Keratinocyte (primary cell): ENCODE results near the gene EPB41L2. TPM values are rescaled to one million over a fixed set of nuclear protein-coding genes. Genes with fewer than 3 reads are reported as not detected.

Experiments
- DNase-seq: peaks from one replicate; pipeline ENCODE4 v3.0.0-alpha.2; 2011; ENCODE audit warnings: low read depth, missing footprints, low spot score
- FAIRE-seq: peaks from 2 replicates; lab custom pipeline; 2011; peaks lifted over from hg19 to GRCh38; lab: Jason Lieb, UNC
- H2AFZ ChIP-seq: 2 replicates; pipeline ENCODE4 v1.6.0; 2012; ENCODE audit warnings: low read length, control low read depth, inconsistent platforms; ENCODE audit not compliant: control insufficient read depth
- H3K27ac ChIP-seq: 2 replicates; pipeline ENCODE4 v1.5.1; 2011; ENCODE audit warnings: low read length; ENCODE audit not compliant: control insufficient read depth, insufficient read depth
- H3K27me3 ChIP-seq: 3 replicates; pipeline ENCODE4 v1.6.0; 2011; ENCODE audit warnings: low read length; ENCODE audit not compliant: control insufficient read depth, insufficient read depth; ENCODE audit errors: extremely low read depth
- H3K36me3 ChIP-seq, 2 experiments: 2 replicates in 1 of 2; 3 replicates in 1 of 2; pipeline ENCODE4 v1.5.1; 2011; ENCODE audit warnings: low read length in 2 of 2, mild to moderate bottlenecking in 1 of 2; ENCODE audit not compliant: control insufficient read depth in 2 of 2, insufficient read depth in 2 of 2; ENCODE audit errors: extremely low read depth in 1 of 2
- H3K4me1 ChIP-seq: 3 replicates; pipeline ENCODE4 v1.5.1; 2011; ENCODE audit warnings: low read length; ENCODE audit not compliant: control insufficient read depth, insufficient read depth; ENCODE audit errors: extremely low read depth
- H3K4me2 ChIP-seq: 3 replicates; pipeline ENCODE4 v1.6.0; 2011; ENCODE audit warnings: low read depth, low read length; ENCODE audit not compliant: control insufficient read depth, insufficient read depth; ENCODE audit errors: extremely low read depth
- H3K4me3 ChIP-seq, 3 experiments: fragments of 200-600 bp in 1 of 3; sonication (generic) in 1 of 3; 2 replicates in 2 of 3; 3 replicates in 1 of 3; pipeline ENCODE4 v1.5.1; 2011 to 2016; ENCODE audit warnings: low read length in 3 of 3, mild to moderate bottlenecking in 3 of 3, control low read depth in 2 of 3, inconsistent platforms in 1 of 3, low read depth in 1 of 3, mixed read lengths in 1 of 3, mixed run types in 1 of 3, moderate library complexity in 1 of 3; ENCODE audit not compliant: control insufficient read depth in 2 of 3, insufficient read depth in 2 of 3; ENCODE audit errors: extremely low read depth in 1 of 3
- H3K79me2 ChIP-seq: 2 replicates; pipeline ENCODE4 v1.6.0; 2012; ENCODE audit warnings: low read length; ENCODE audit not compliant: control insufficient read depth, insufficient read depth
- H3K9ac ChIP-seq: 3 replicates; pipeline ENCODE4 v1.6.0; 2011; ENCODE audit warnings: low read length; ENCODE audit not compliant: control insufficient read depth, insufficient read depth; ENCODE audit errors: extremely low read depth
- H3K9me1 ChIP-seq: 3 replicates; pipeline ENCODE4 v1.6.0; 2011; ENCODE audit warnings: low read length; ENCODE audit not compliant: control insufficient read depth, insufficient read depth; ENCODE audit errors: extremely low read depth
- H3K9me3 ChIP-seq: 2 replicates; pipeline ENCODE4 v1.5.1; 2012; ENCODE audit warnings: low read depth, low read length; ENCODE audit not compliant: control insufficient read depth
- H4K20me1 ChIP-seq: 3 replicates; pipeline ENCODE4 v1.6.0; 2011; ENCODE audit warnings: low read length; ENCODE audit not compliant: control insufficient read depth, insufficient read depth; ENCODE audit errors: extremely low read depth
- CTCF ChIP-seq, 3 experiments: IDR thresholded peaks in 1 of 3; conservative IDR thresholded peaks in 1 of 3; optimal IDR thresholded peaks in 1 of 3; 2 replicates in 2 of 3; 3 replicates in 1 of 3; pipeline versions ENCODE3 to v1.5.1; 2011; ENCODE audit warnings: low read length in 3 of 3, mild to moderate bottlenecking in 3 of 3, moderate library complexity in 2 of 3, control low read depth in 1 of 3, inconsistent platforms in 1 of 3; ENCODE audit not compliant: insufficient read depth in 2 of 3; ENCODE audit errors: extremely low read depth in 1 of 3
- EZH2 ChIP-seq: IDR thresholded peaks from one replicate; pipeline ENCODE4 v1.6.1; 2012; ENCODE audit warnings: inconsistent platforms, mild to moderate bottlenecking, low read length, moderate library complexity
- dilution Hi-C: fragments of 300-500 bp; cut with MboI; formaldehyde crosslinking; loops from one replicate; pipeline ENCODE4 v1.7.0; 2020; ENCODE audit warnings: low sequenced_read_pairs; ENCODE audit not compliant: extremely low pct_ligation_motif_present
- polyA plus RNA-seq, 5 experiments: library from polyadenylated mRNA; depleted of rRNA in 3 of 5; stranded (reverse) in 3 of 5; stranded (forward) in 1 of 5; unstranded in 1 of 5; fragments of >200 nt; gene quantifications; 1 replicate in 1 of 5; 2 replicates in 3 of 5; 3 replicates in 1 of 5; pipeline versions ENCODE4 v1.2.1 to v1.2.3, GENCODE V29; 2011 to 2012; ENCODE audit warnings: missing spikeins in 2 of 5, low read depth in 1 of 5, low replicate concordance in 1 of 5

Gene EPB41L2
- polyA plus RNA-seq, 1 donor (not counting 4 experiments of a cell fraction or from before 2014, with no cell fraction given): 22.0 TPM

GRCh38 chr6:130827247-130828149, 235.5 kb downstream of the EPB41L2 start, which contains the start of gene SMLR1:
SMLR1 (plus strand) TSS chr6:130827406; CDS start chr6:130827414, 8 bp downstream.
- dilution Hi-C loops: no loop called here
- Histone ChIP-seq H3K9me1 (no peaks in the 10 kb centered on the region), H4K20me1 (no peaks in the 10 kb centered on the region), H3K9ac (no peak within 1 kb of the TSS), H3K4me3 (no peak within 1 kb of the TSS), H3K36me3 (no peaks in the 10 kb centered on the region), H3K79me2 (no peaks in the 10 kb centered on the region), H3K27ac (no peak within 1 kb of the TSS), H3K4me1 (no peaks in the 10 kb centered on the region), H3K9me3 (no peaks in the 10 kb centered on the region), H2AFZ (no peak within 1 kb of the TSS), H3K4me2 (no peak within 1 kb of the TSS), H3K27me3 (peaks cover 3% of the 10 kb centered on the region)
- DNase-seq: no peak
- TF ChIP-seq EZH2: no peak
- TF ChIP-seq CTCF (optimal IDR thresholded peaks at IDR 0.05 in 1 of 3, IDR thresholded peaks at IDR 0.05 in 1 of 3, conservative IDR thresholded peaks at IDR 0.05 in 1 of 3; ENCODE audit: extremely low read depth in 1 of 3, insufficient read depth in 2 of 3, low read length in 3 of 3): no peak
- FAIRE-seq: no peak

GRCh38 chr6:130826442-130827246, 236.4 kb downstream of the EPB41L2 start:
- no peaks in the 10 kb centered on the region for H3K9me3 ChIP-seq
- H3K9me1 ChIP-seq: no peaks in the 10 kb centered on the region
- no peaks in the 10 kb centered on the region for H4K20me1 ChIP-seq
- H3K27me3 ChIP-seq: peaks cover 3% of the 10 kb centered on the region
- no peak overlapping the region for H2AFZ ChIP-seq
- no peak overlapping the region for H3K4me3 ChIP-seq
- DNase-seq (no peak), FAIRE-seq (no peak)
- dilution Hi-C loops: no loop called here
- no peaks in the 10 kb centered on the region for H3K36me3 ChIP-seq
- no peaks in the 10 kb centered on the region for H3K4me1 ChIP-seq
- no peak for TF ChIP-seq CTCF (optimal IDR thresholded peaks at IDR 0.05 in 1 of 3, IDR thresholded peaks at IDR 0.05 in 1 of 3, conservative IDR thresholded peaks at IDR 0.05 in 1 of 3; ENCODE audit: extremely low read depth in 1 of 3, insufficient read depth in 2 of 3, low read length in 3 of 3)
- no peak for TF ChIP-seq EZH2
- no peak overlapping the region for H3K27ac ChIP-seq
- H3K79me2 ChIP-seq: no peaks in the 10 kb centered on the region
- H3K4me2 ChIP-seq: no peak overlapping the region
- H3K9ac ChIP-seq: no peak overlapping the region
